Natural killer cell (primary cell): ENCODE results near the gene ZNF681. TPM values are rescaled to one million over a fixed set of nuclear protein-coding genes. Genes with fewer than 3 reads are reported as not detected.

ENCODE experiments used
- ATAC-seq, 3 donors: fragments of 150-1000 bp in 2 of 3; fragments of 200-7000 bp in 1 of 3; cut with Tn5 transposase; 1 replicate in 1 of 3; 2 replicates in 2 of 3; pipeline ENCODE4 v1.10.0; 2021; ENCODE audit warnings: mild to moderate bottlenecking in 2 of 3, moderate library complexity in 2 of 3
- DNase-seq, 2 donors: peaks; one replicate each; pipeline versions ENCODE4 v3.0.0 to v3.0.0-alpha.2; 2013 to 2021; ENCODE audit warnings: mixed read lengths in 1 of 2
- H3K27ac ChIP-seq: one replicate; pipeline ENCODE4 v1.5.1; 2013; ENCODE audit warnings: mild to moderate bottlenecking, low read length
- H3K27me3 ChIP-seq: one replicate; pipeline ENCODE4 v1.6.1; 2013; ENCODE audit warnings: low read length; ENCODE audit not compliant: control insufficient read depth, insufficient read depth
- H3K36me3 ChIP-seq: one replicate; pipeline ENCODE4 v1.6.1; 2013; ENCODE audit warnings: low read length; ENCODE audit not compliant: control insufficient read depth, insufficient read depth
- H3K4me1 ChIP-seq: one replicate; pipeline ENCODE4 v1.6.1; 2013; ENCODE audit warnings: low read length; ENCODE audit not compliant: control insufficient read depth, insufficient read depth
- H3K4me3 ChIP-seq: one replicate; pipeline ENCODE4 v1.5.1; 2013; ENCODE audit warnings: low read length
- H3K9me3 ChIP-seq: one replicate; pipeline ENCODE4 v1.6.1; 2013; ENCODE audit warnings: low read length; ENCODE audit not compliant: control insufficient read depth, insufficient read depth
- H3K27ac Mint-ChIP-seq, 2 donors: one replicate each; pipeline ENCODE4 v1.8.0; 2022; ENCODE audit warnings: mild to moderate bottlenecking in 2 of 2, mixed read lengths in 2 of 2, moderate library complexity in 1 of 2
- H3K27me3 Mint-ChIP-seq, 2 donors: one replicate each; pipeline ENCODE4 v1.8.0; 2022; ENCODE audit warnings: low read depth in 2 of 2, mixed read lengths in 2 of 2
- H3K36me3 Mint-ChIP-seq: one replicate; pipeline ENCODE4 v1.8.0; 2022; ENCODE audit warnings: mixed read lengths
- H3K4me1 Mint-ChIP-seq, 2 donors: one replicate each; pipeline ENCODE4 v1.8.0; 2022; ENCODE audit warnings: mixed read lengths in 2 of 2
- H3K4me3 Mint-ChIP-seq: one replicate; pipeline ENCODE4 v1.8.0; 2022; ENCODE audit warnings: mild to moderate bottlenecking, moderate library complexity, mixed read lengths
- H3K9me3 Mint-ChIP-seq, 2 donors: one replicate each; pipeline ENCODE4 v1.8.0; 2022; ENCODE audit warnings: mixed read lengths in 2 of 2
- WGBS: methylation state at CpG from one replicate; pipeline ENCODE4 v1.1.7; 2013; ENCODE audit warnings: missing lambda C conversion rate; ENCODE audit not compliant: insufficient coverage; 5-methylcytosine and 5-hydroxymethylcytosine counted together
- intact Hi-C: fragments of 100-400 bp; cut with micrococcal nuclease; formaldehyde crosslinking; loops from one replicate; pipeline ENCODE4 v1.14.2; 2022
- total RNA-seq, 4 donors: library from RNA; stranded (reverse); fragments of 120-200 nt in 1 of 4; gene quantifications; one replicate each; pipeline versions ENCODE4 v1.2.3 to v1.2.4, GENCODE V29; 2013 to 2022
- TF ChIP-seq, protein P1 (sequence below): fragments of 200-600 bp; IDR thresholded peaks from one replicate; pipeline ENCODE4 v1.8.0; 2022; ENCODE audit warnings: antibody characterized with exemption

The ZNF681 gene
- total RNA-seq, 3 donors from 2014 or later (not counting 1 experiment from before 2014, with no cell fraction given): 1.2 to 2.3 (median 1.9) TPM

- Mint-ChIP-seq H3K9me3 (no peaks in the 10 kb centered on the region), H3K27ac (no peak overlapping the region), H3K36me3 (peaks cover 3% of the 10 kb centered on the region), H3K4me3 (no peak overlapping the region), H3K27me3 (no peaks in the 10 kb centered on the region), H3K4me1 (peaks cover 32 to 33% of the 10 kb centered on the region in 2 donors)
- H3K4me3 ChIP-seq: no peak overlapping the region
- TF ChIP-seq, protein P1, sequence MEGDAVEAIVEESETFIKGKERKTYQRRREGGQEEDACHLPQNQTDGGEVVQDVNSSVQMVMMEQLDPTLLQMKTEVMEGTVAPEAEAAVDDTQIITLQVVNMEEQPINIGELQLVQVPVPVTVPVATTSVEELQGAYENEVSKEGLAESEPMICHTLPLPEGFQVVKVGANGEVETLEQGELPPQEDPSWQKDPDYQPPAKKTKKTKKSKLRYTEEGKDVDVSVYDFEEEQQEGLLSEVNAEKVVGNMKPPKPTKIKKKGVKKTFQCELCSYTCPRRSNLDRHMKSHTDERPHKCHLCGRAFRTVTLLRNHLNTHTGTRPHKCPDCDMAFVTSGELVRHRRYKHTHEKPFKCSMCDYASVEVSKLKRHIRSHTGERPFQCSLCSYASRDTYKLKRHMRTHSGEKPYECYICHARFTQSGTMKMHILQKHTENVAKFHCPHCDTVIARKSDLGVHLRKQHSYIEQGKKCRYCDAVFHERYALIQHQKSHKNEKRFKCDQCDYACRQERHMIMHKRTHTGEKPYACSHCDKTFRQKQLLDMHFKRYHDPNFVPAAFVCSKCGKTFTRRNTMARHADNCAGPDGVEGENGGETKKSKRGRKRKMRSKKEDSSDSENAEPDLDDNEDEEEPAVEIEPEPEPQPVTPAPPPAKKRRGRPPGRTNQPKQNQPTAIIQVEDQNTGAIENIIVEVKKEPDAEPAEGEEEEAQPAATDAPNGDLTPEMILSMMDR: no peak
- H3K27me3 ChIP-seq: no peaks in the 10 kb centered on the region
- no peak for DNase-seq
- intact Hi-C loops: no loop called here
- no peak overlapping the region for H3K27ac ChIP-seq
- no peaks in the 10 kb centered on the region for H3K36me3 ChIP-seq
- H3K9me3 ChIP-seq: no peaks in the 10 kb centered on the region
- no peak for ATAC-seq
- H3K4me1 ChIP-seq: no peaks in the 10 kb centered on the region
Observed at GRCh38 chr19:23774524-23774971, 15.9 kb upstream of the ZNF681 start.

DNA sequence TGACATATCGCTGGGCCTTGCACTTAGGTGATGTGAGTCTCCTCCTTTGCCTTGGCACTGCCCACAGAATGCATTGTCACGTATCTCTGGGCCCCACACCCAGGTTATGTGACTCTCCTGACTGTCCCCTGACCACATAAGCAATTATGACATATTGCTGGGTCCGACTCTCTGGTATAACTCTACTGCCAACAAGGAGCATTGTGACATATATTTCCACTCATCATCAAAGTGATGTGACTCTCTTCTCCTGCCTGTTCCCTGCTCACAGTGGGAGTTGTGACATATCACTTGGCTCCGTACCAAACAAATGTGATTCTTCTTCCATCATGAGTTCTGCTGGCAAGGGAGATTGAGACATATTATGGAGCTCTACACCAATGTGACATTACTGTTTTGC lies 15.4 kb upstream of the ZNF681 start:
- TF ChIP-seq, protein P1: no peak
- H3K9me3 ChIP-seq: no peaks in the 10 kb centered on the region
- H3K4me1 ChIP-seq: no peaks in the 10 kb centered on the region
- H3K4me3 Mint-ChIP-seq: no peak overlapping the region
- no peaks in the 10 kb centered on the region for H3K9me3 Mint-ChIP-seq
- WGBS: 70% methylated on average over 4 of the region's 4 CpGs
- intact Hi-C loops: no loop called here
- ATAC-seq (no peak), DNase-seq (no peak)
- no peaks in the 10 kb centered on the region for H3K27me3 ChIP-seq
- no peaks in the 10 kb centered on the region for H3K36me3 ChIP-seq
- no peak overlapping the region for H3K27ac ChIP-seq
- peaks cover 32 to 33% of the 10 kb centered on the region in 2 donors for H3K4me1 Mint-ChIP-seq
- H3K27me3 Mint-ChIP-seq: no peaks in the 10 kb centered on the region
- no peak overlapping the region for H3K4me3 ChIP-seq
- no peaks in the 10 kb centered on the region for H3K36me3 Mint-ChIP-seq
- H3K27ac Mint-ChIP-seq: no peak overlapping the region

GRCh38 chr19:23772675-23773063 lies 14.0 kb upstream of the ZNF681 start:
- no peak overlapping the region for H3K27ac Mint-ChIP-seq
- Histone ChIP-seq H3K27me3 (no peaks in the 10 kb centered on the region), H3K9me3 (no peaks in the 10 kb centered on the region), H3K4me3 (no peak overlapping the region), H3K36me3 (no peaks in the 10 kb centered on the region), H3K27ac (no peak overlapping the region), H3K4me1 (no peaks in the 10 kb centered on the region)
- TF ChIP-seq, protein P1: no peak
- ATAC-seq (no peak), DNase-seq (no peak)
- peaks cover 27 to 28% of the 10 kb centered on the region in 2 donors for H3K4me1 Mint-ChIP-seq
- no peaks in the 10 kb centered on the region for H3K9me3 Mint-ChIP-seq
- 100% methylated on average over 1 of the region's 2 CpGs for WGBS
- intact Hi-C loops: no loop called here
- H3K4me3 Mint-ChIP-seq: no peak overlapping the region
- H3K27me3 Mint-ChIP-seq: no peaks in the 10 kb centered on the region
- H3K36me3 Mint-ChIP-seq: no peaks in the 10 kb centered on the region
